ENCODE results near the gene TMED10.
"Not testable (repeated sequence)": the region's sequence is repeated elsewhere in the genome, so short reads cannot be mapped to it uniquely, and the experiment has no call there.

TMED10 gene

GRCh38 chr14:75162631-75163030 lies 13.8 kb downstream of the TMED10 start:
- DNase-seq (ENCODE audit: low read depth in 2 of 3, low spot score in 1 of 3): no peak

DNA sequence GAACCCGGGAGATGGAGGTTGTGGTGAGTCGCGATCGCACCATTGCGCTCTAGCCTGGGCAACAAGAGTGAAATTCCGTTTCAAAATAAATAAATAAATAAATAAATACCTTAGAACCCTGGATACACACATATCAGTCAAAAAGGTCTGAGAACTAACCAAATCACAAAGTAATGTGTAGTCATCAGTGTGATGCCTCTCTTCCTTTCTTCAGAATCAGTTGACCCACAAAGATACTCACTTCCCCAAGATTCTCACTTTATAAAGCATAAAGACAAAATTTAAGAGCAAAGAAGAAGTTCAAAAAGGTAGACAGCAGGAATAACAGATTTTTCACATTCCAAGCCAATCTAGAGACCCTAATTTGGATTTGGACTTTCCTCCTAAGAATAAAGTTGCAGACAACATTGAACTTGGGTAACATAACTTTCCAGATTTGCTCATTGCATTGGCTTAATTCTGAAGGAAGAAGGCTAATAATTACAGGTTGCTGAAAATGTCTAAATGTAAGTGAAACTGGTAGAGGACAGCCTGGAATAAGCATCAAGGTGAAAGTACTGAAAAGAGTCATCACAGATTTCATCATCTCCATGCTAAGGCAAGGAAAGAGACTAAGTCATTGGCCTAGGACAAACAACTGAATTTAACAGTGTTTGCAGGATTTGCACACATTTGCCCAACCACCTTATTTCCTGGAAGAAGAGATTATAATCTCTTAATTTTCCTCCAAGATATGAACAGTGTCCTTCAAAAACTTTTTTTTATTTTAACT lies 17.4 kb downstream of the TMED10 start:
- DNase-seq (ENCODE audit: low read depth in 2 of 3, low spot score in 1 of 3): no peak

DNA sequence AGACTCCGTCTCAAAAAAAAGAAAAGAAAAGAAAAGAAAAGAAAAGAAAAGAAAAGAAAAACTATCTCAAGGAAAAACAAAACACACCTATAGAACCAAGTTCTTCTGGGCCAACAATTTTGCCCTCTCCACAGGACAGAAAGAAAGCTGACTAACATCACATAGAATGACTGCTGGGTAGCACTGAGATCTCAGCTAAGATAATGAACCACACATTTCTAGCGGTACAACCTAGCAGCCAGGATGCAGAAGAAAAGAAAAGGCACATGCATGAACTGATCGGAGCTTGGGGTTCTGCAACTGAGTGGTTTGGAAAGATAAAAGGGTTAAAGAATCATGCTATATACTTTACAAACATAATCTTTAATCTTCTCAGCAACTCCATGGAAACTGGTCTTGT lies 19.5 kb downstream of the TMED10 start:
- no peak for DNase-seq (ENCODE audit: low read depth in 2 of 3, low spot score in 1 of 3)

GRCh38 chr14:75156111-75156510 lies 20.3 kb downstream of the TMED10 start:
- DNase-seq (ENCODE audit: low read depth in 2 of 3, low spot score in 1 of 3): no peak

- DNase-seq (ENCODE audit: low read depth in 2 of 3, low spot score in 1 of 3): no peak
Observed at GRCh38 chr14:75155169-75155568, 21.2 kb downstream of the TMED10 start.

DNA sequence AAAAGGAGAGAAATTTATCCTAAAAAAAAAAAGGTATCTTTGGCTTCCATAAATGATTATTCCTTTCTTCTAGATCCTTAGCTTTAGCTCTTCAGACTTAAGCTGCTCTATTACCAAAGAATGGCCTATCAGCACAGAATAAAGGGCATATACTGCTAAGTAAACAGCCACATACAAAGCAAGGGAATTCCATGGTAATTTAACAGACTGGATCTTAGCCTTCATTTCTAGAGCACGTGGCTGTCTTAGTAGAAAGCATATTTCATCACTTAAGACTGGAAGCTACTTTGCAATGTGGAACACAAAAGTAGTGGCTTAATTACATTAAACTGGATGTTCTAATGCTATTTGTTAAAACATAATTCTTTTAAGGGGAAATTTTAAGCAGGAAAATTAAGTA lies 23.1 kb downstream of the TMED10 start:
- no peak for DNase-seq (ENCODE audit: low read depth in 2 of 3, low spot score in 1 of 3)

- DNase-seq (ENCODE audit: low read depth in 2 of 3, low spot score in 1 of 3): no peak
Observed at GRCh38 chr14:75151851-75152250, 24.6 kb downstream of the TMED10 start.

DNA sequence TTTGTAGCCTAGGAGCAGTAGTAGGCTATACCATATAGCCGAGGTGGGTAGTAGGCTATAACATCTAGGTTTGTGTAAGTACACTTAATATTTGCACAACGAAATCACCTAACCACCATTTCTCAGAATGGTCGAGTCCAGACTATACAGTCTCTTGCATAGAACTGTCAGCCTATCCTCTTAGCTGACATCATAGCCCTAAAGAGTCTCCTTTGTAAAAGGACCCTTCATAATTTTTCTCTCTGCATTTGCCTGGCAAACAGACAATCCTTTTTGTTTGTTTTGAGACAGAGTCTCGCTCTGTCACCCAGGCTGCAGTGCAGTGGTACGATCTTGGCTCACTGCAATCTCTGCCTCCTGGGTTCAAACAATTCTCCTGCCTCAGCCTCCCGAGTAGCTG lies 25.8 kb downstream of the TMED10 start:
- DNase-seq (ENCODE audit: low read depth in 2 of 3, low spot score in 1 of 3): not testable (repeated sequence)

- no peak for DNase-seq (ENCODE audit: low read depth in 2 of 3, low spot score in 1 of 3)
Observed at GRCh38 chr14:75150150-75150549, 26.3 kb downstream of the TMED10 start.

DNA sequence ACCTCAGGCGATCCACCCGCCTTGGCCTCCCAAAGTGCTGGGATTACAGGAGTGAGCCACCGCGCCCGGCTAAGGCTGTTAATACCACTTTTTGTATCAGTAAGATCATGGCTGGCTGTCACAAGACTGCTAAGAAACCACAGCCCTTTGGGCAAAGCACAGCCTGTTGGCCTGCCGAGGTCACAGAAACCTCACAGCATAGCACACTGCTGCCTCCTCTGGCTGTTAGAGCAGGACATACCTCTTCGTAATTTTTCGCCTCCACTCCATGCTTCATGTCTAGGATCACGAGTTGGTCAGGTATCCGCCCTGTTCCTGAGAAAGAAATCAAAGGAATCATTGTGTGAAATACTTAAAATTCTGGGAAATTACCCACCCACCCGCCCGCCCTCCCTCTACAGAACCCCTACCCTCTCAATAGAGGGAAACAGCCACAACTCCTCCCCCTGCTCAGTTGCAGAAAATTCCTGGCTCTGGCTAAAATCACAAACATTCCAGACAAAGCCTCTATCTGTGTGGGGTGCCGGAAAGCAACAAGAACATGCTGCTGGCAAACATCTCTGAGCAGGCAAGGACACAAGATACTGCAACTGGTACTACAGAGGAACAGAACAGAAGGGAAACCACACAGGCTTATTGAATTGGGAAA lies 28.9 kb downstream of the TMED10 start:
- no peak for DNase-seq (ENCODE audit: low read depth in 2 of 3, low spot score in 1 of 3)

DNA sequence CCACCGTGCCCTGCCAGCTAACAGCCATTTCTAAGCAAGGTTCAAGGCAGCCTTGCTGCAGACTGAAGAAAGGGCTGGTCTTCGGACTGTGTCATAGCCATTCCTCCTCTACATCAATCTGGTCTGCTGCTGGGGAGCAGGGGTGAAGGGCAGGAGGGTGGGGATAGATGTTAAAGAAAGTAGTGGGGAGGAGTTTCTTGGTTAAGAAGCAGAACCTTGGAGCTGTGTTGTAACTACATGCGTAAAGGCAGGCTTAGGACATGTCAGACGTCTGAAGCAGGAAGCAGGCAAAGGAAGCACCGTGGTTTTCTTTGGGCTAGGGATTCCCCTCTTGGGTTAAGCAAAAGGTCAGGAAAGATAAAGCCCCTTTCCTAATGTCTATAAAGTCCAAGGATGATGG lies 31.5 kb downstream of the TMED10 start:
- no peak for DNase-seq (ENCODE audit: low read depth in 2 of 3, low spot score in 1 of 3)

- DNase-seq (ENCODE audit: low read depth in 2 of 3, low spot score in 1 of 3): no peak
Observed at GRCh38 chr14:75143761-75144527, 32.5 kb downstream of the TMED10 start.

DNA sequence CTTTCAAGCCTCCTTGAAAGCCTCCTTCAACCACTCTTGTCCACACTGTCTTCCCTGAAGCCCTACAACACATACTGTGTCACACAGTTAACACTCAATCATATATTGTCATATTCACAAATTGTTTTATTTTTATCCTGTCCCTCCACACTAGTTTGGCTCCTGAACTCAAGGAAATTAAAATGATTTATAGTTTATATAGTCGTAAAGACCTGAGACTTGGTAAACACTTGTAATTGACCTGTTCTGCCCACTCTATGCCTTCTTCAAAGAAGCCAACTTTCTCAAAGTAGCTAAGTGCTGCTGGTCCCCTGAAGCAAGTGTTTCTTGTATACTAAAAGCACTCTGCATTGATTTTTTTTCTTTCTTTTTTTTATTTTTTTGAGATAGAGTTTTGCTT lies 33.9 kb downstream of the TMED10 start:
- DNase-seq (ENCODE audit: low read depth in 2 of 3, low spot score in 1 of 3): no peak

DNA sequence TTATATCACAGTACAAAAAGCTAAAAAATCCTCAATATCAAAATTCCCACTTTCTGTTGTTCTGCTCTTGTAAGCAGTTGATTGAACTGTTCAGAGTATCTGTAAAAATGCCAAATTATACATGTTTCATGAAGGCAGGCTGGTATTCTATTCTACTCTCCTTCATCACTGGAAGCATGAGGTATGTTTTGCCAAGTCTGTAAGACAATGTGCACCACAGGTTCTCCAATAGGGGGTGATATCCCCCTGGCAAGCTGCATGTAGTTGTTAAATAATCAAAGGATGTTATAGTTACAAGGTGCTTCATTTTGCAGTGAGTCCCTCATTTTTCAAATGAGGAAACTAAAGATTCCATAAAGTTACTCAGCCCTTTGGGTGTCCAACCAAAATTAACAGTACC lies 34.4 kb downstream of the TMED10 start:
- no peak for DNase-seq (ENCODE audit: low read depth in 2 of 3, low spot score in 1 of 3)

DNA sequence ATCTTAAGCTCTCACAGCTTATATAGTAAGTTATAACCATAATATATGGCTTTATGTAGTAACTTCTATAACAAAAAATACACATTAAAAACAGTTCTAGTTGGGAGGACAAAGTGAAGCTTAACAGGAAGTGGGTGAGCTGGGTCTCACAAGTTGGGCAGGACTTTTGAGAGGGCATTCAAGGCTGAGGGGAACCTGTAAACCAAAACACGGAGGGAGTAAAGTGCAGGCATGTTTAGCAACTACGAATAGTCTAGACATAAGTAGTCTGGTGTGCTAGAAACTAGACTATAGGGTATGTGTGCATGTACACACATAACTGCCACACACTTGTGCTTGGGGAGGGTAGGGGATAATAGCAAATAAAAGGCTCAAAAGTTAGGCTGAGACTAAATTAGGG lies 35.4 kb downstream of the TMED10 start:
- no peak for DNase-seq (ENCODE audit: low read depth in 2 of 3, low spot score in 1 of 3)

DNA sequence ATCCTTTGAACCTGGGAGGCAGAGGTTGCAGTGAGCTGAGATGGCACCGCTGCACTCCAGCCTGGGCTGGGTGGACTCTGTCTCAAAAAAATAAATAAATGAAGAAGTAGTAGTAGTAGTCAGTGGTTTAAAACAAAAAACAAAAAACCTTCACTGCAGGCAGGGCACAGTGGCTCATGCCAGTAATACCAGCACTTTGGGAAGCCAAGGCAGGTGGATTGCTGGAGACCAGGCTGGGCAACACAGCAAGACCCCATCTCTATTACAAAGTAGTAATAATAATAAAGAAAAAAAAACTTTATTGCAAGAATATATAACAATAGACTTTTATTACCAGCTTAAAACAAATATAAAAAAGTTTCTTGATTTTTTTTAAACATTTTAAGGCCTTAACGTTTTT lies 35.8 kb downstream of the TMED10 start:
- no peak for DNase-seq (ENCODE audit: low read depth in 2 of 3, low spot score in 1 of 3)

DNA sequence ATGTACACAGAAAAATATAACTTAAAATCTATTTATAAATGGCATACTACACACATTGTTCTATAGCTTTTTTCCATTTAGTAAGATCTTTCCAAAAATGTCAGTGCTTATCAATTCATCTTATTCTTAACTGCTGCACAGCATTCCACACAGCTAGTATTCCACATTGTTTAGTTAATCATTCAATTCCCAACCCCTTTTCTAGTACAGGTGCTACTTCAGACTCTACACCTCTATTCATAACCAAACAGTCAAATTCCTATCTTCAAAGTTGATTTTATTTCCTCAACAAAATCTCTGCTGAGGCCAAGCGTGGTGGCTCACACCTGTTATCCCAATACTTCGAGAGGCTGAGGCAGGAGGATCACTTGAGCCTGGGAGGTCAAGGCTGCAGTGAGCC lies 37.2 kb downstream of the TMED10 start:
- no peak for DNase-seq (ENCODE audit: low read depth in 2 of 3, low spot score in 1 of 3)

DNA sequence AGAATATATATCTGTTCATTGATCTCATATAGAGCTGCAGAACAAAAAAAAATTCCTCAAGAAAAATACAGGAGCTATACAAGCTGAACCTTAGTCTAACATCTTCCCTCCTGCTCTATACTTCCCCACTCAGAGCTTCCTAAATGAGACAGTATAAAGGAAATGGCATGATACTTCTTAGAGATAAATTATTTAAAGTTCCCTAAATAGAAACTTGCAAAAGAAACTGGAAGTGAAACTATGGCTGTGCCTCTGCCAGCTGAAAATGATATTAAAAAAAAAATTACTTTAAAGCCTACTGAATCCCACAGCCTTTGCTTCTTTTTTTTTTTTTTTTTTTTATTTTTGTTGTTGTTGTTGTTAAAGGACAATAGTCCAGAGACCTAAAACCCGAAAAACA lies 37.9 kb downstream of the TMED10 start:
- DNase-seq (ENCODE audit: low read depth in 2 of 3, low spot score in 1 of 3): no peak

DNA sequence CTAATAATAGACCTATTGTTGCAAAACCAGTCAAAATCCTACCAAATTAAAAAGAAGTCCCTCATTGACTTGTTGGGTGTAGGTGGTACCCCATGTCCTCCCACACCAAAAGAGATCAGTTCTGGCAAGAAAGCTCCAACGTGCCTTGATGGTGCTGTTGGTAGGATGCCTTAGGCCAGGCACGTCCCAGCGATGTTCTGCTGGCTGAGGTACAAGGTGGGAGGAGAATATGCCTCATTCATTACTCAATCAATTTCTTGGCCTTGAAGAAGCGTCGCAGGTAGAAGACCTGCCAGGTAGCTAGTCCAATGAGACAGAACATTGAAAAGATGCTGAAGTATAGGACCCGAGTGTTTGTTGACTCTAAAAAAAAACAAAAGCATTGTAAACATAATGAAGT lies 41.8 kb downstream of the TMED10 start:
- DNase-seq (ENCODE audit: low read depth in 2 of 3, low spot score in 1 of 3): no peak

DNA sequence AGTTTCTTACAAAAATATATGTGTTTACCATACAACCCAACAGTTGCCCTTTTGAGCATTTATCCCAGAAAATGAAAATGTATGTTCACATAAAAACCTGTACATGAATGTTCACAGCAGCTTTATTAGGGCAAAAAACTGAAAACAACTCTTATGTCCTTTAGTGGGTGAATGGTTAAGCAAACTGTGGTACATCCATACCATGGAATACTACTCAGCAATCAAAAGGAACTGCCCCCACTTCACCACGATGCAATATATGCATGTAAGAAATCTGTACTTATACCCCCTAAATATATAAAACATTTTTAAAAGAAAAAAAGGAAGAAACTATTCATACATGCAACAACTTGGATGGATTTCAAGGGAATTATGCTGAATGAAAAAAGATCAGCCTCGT lies 42.8 kb downstream of the TMED10 start:
- no peak for DNase-seq (ENCODE audit: low read depth in 2 of 3, low spot score in 1 of 3)

DNA sequence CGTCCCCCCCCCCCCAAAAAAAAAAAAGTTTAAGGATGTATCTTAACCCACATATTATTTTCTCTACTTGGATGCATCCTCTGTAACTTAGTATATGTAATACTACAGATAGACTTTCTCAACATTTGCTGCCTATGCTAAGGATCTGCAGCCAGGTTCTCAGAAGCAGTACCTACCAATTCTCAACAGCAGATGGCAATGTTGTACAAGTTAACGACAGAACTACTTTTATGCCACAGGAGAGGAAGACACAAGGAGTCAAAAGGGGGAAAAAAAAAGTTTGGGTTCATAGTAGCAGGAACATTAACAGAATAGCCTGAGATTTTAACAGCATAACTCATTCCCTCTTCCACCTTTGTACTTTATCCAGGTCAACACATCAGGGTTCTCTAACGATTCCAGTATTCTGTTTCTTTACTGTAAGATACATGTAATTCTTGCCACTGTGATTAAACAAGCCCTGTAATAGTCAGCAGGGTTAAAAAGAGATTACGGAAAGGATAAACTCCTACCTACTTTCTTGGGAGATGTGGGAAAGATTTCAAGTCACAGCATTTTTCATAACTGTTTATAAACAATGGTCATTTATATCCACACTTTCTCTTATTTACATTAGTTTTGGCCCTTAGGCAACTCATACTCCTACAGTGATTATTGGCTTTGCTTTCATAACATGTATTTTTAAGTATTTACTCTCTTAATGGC lies 43.9 kb downstream of the TMED10 start:
- DNase-seq (ENCODE audit: low read depth in 2 of 3, low spot score in 1 of 3): peak in 2 of 3 donors; percentile 20 to 80

GRCh38 chr14:75128596-75128990 lies 47.8 kb downstream of the TMED10 start:
- no peak for DNase-seq (ENCODE audit: low read depth in 2 of 3, low spot score in 1 of 3)
